Measurements from ENCODE around the gene ADAMTS16.

Gene ADAMTS16

DNA sequence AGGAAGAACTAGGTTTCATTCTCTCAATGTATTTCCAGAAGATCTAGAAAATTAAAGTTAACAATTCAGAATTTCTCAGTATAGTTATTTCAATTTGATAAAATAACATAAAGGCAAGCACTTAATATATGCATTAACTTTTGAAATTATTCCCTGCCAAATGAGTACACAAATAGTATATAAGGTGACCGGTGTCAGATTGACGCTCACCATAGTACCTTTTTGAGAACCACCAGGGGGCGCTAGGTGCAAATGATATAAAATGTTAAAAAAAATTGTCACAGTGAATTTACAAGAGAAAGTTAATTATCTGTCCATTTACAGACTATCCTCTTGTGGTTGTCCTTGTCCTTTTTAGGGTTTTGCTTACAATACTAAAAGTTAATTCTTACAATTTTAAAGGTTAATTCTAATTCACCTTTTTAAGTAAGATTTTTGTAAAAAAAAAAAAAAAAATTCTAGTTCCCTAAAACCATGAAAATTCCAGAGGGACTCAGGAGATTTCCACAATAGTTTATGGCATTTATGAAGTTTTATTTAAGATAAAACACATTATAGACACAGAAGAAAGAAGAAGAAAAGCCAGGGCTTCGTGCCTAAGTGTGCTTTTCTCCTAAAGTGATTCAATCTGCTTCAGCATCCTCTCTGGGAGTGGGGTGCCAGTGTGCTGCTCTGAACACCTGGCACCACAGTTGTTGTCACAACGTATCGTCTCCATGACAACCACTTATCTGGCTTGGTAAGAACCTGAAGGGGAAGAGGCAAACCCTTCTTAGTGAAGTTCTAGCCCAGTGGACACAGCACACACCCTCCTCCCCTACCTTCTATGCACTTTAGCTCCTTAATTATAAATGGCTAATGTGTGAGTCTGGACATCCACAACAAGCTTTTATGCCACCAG, 1.7 kb downstream of the ADAMTS16 start:
- DNase-seq (ENCODE audit: low read depth) = peak; percentile 12

- DNase-seq (ENCODE audit: low read depth) = no peak
Measured at GRCh38 chr5:5144441-5144840, 4.3 kb downstream of the ADAMTS16 start.

DNA sequence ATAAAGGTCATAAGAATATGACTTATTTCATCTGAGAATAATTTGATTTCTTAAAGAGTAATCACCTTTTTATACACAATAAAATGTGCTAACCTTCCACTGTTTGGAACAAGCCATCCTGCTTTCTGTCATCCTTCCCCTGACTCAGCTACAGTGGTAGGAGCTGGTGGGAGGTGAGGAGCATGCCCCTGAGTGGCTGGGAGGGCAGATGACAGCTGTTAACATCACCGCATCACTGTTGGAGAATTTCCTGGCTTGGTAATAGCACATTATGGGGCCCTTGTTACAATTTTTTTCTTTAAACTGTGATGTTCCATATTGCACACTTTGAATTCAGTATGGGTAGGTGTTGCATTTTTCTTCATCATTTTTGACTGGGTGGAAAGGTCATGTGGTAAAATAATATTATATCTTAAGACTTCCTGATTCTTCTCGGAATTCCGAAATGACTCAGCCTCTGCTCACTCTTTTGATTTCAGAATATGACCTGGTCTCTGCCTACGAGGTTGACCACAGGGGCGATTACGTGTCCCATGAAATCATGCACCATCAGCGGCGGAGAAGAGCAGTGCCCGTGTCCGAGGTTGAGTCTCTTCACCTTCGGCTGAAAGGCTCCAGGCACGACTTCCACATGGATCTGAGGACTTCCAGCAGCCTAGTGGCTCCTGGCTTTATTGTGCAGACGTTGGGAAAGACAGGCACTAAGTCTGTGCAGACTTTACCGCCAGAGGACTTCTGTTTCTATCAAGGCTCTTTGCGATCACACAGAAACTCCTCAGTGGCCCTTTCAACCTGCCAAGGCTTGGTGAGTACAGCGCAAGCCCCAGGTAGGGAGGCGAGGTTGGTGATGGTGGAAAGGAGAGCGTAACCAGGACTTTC, 5.8 kb downstream of the ADAMTS16 start:
- no peak for DNase-seq (ENCODE audit: low read depth)

DNA sequence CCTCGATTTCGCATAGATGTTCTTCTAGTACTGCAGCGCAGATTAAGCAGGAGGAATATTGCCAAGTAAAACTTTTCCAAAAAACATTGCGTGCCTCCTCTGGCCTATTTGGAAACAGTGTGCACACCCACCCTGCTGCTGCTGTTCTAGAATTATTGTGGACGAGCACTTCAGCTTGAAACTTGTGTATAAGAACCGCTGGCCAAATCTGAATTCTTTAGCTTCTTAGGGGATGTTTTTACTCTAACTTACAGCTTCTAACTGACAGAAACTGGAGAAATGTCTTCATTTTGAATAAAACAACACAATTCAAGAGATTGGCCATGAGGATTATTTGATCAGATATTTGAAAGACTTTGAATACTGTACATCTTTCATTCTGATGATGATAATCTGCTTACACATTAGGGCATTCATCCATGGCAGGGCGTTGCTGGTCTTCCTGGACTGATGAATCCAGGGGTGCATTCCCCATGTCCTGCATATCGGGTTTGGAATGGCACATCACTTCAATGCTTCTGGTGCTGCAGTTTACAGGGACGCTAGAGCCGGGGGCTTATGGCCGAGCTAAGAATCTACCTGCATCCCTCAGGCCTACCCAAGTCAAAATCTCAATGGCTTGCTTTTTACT, 6.5 kb downstream of the ADAMTS16 start:
- DNase-seq (ENCODE audit: low read depth) = no peak

DNA sequence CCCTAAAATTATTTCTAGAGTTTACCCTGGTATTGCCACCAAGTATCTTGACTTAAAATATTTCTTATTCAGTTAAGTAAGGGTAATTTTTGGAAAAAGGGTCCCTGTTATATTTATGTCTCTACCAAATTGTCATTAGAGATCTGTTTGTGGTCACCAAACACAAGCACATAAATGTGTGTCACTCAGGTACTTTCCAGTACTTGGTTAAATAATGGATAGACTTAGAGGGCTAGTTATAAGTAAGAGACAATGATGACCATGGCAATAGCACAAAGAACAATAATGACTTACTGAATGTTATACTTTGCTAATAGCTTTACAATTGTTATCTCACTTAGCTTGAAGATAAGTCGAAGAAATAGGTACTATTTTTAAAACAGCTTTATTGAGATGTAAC, 9.0 kb downstream of the ADAMTS16 start:
- DNase-seq (ENCODE audit: low read depth) = no peak

GRCh38 chr5:5150667-5151066, 10.5 kb downstream of the ADAMTS16 start:
- DNase-seq (ENCODE audit: low read depth) = no peak

GRCh38 chr5:5154733-5155132, 14.6 kb downstream of the ADAMTS16 start:
- DNase-seq (ENCODE audit: low read depth) = no peak

DNA sequence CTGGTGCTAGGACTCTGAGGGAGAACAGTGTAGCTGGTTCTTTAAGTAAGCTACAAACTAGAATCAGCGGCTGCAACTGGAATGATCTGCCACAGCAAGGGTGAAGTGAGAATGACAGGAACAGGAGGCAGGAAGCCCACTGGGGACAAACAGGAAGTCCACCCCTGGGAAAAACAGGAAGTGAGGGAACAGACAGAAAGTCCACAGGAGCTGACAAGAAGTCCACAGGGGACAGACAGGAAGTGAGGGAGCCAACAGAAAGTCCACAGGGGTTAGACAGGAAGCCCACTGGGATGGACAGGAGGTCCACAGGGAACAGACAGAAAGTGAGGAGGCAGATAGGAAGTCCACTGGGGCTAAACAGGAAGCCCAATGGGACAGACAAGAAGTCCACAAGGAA, 15.5 kb downstream of the ADAMTS16 start:
- DNase-seq (ENCODE audit: low read depth) = no peak

DNA sequence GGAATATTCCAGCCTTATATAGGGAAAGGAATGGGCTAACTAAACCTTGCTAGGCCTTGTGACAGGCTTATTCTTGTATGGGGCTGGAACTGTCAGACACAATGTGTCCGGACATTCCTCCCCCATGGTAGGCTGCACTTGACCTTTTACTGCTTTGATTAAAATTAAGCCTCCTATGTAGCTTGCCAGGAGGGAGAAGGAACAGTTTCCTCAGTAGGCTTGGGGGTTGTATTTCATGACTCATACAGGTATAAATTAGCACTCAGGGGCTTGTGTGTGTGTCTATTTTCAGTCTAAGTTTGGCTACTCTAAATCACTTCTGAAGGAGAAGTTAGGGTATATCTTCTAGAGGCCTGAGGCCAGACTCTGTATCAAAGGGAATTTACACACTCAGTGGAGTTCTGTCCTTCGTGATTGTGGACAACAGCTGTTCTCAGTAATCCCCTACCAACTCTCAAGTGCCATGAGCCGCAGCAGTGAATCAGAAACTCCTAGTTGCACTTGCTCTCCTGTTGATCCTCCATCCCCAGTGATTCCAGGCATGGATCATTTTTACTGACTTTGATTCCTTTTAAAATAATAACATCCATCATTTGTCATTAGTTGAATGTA, 16.4 kb downstream of the ADAMTS16 start:
- DNase-seq (ENCODE audit: low read depth) = no peak

DNA sequence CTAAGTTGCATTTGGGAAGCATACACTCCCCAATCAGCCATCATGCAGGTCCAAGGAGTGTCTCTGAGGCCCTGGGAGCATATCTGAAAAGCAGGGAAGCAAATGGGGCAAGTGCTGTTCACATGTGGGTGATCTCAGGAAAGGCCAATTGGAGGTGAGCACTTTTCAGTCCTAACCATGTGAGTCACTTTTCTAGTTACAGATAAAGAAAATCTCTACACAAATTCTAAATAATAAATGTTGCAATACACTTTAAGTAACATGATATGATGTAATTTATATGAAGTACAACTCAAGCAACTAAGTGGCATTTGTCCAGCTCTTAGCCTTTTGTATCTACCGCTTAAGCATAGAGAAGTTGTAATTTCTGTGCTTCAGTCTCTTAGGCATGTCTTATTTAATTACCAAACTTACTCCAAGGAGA, 18.4 kb downstream of the ADAMTS16 start:
- DNase-seq (ENCODE audit: low read depth) = no peak

DNA sequence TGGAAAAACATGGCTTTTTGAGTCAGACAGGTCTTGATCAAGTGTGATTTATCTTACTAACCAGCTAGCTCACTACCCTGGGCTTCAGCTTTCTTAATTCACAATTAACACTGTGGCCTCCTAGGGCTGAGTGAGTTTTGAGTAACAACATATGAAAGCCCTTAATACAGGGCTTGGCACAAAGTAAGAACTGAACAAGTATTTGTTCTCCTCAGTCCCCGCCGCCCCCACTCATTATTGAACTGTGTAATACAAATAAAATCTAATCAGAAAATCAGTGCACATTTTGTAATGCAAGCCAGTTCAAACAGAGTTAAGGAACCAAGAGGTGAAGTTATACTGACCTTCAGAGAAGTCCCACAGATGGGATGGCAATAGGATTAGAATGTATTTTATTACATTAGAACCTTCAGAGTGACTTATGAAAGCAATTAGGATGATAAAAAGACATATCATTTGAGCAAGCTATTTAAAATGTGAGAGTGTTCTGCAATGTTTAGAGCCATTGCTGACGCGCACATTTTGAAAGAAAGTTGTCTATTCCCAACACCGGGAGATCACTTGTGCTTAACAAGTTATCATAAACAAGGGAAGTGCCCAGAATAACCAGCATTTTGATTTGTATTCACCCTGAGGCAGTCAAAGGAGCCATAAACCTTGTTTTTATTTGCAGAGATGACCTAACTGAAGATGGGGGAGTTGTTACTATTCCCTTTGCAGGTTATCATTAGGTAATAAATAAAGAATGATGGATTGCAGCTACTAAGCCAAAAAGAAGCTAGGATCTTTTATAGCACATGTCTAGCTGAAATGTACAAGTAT, 19.4 kb downstream of the ADAMTS16 start:
- DNase-seq (ENCODE audit: low read depth) = no peak

DNA sequence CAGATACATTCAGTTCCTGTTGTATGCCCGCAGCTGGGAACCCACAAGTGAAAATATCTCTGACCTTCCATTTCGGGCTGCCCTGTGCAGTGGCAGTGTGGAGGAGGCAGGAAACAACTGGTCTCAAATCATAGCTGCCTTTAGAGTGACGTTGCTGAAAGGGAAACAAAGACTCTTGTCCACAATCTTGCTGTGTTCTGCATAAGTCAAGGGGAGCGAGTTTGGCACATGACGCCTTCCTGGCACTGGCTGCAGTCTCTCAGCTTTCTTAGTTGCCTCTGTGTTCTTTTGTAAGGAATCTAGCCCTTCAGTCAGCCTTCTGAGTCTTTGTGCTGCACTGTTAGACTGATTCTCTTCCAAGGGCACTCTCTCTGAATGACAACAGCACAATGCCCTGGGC, 24.0 kb downstream of the ADAMTS16 start:
- DNase-seq (ENCODE audit: low read depth) = no peak

- no peak for DNase-seq (ENCODE audit: low read depth)
Measured at GRCh38 chr5:5165541-5166002, 25.4 kb downstream of the ADAMTS16 start.

DNA sequence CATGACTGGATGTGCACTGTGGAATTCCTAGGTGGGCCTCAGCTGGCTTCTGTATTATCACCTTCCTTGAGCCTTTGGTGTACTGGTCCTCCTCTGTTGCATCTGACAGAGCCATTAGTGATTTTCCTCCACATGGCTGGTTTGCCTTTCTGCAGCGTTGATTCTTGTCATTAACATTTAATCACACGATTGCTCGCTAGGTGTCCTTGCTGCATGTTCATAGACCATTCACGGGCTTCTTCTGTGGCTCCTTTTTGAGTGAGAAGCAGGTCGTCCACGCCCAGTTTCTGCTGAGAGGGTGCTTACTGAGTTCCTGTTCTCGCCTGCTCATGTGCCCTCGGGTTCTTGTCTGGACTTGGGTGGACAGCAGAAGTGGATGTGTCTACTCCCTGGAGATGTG, 29.3 kb downstream of the ADAMTS16 start:
- DNase-seq (ENCODE audit: low read depth) = no peak

- DNase-seq (ENCODE audit: low read depth) = no peak
Measured at GRCh38 chr5:5178136-5178535, 38.0 kb downstream of the ADAMTS16 start.

DNA sequence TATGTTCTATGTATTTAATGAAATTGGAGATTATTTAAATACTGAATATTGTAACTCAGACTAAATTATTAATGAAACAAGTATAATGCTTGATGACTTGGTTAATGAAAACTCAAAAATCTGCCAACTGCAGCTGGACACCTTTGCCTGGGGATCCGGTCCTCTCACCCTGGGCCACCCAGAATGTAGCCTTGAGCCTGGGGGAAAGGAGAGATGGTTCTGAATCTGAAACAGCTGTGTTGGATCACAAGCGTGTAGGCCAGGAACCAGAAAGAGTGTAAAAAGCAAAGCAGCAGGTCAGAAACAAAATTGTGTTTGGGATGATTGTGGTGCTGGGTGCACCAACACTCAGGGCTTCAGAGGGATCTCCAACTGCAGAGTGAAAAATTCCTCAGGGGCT, 38.5 kb downstream of the ADAMTS16 start:
- no peak for DNase-seq (ENCODE audit: low read depth)

GRCh38 chr5:5179079-5179478, 38.9 kb downstream of the ADAMTS16 start:
- no peak for DNase-seq (ENCODE audit: low read depth)

- DNase-seq (ENCODE audit: low read depth) = no peak
Measured at GRCh38 chr5:5179597-5179996, 39.5 kb downstream of the ADAMTS16 start.

- no peak for DNase-seq (ENCODE audit: low read depth)
Measured at GRCh38 chr5:5181650-5182324, 41.7 kb downstream of the ADAMTS16 start.

- no peak for DNase-seq (ENCODE audit: low read depth)
Measured at GRCh38 chr5:5182508-5183188, 42.5 kb downstream of the ADAMTS16 start.

Data from T follicular helper cell (primary cell).